GM21390 (cell line): ENCODE measurements around the gene RAB3IL1.
"Not testable (repeated sequence)": the region's sequence is repeated elsewhere in the genome, so short reads cannot be mapped to it uniquely, and the experiment has no call there.

ENCODE experiments used
- ATAC-seq: cut with Tn5 transposase; IDR thresholded peaks from one replicate; pipeline ENCODE4 v1.9.1; 2021; ENCODE audit not compliant: unreplicated experiment

The RAB3IL1 gene, protein sequence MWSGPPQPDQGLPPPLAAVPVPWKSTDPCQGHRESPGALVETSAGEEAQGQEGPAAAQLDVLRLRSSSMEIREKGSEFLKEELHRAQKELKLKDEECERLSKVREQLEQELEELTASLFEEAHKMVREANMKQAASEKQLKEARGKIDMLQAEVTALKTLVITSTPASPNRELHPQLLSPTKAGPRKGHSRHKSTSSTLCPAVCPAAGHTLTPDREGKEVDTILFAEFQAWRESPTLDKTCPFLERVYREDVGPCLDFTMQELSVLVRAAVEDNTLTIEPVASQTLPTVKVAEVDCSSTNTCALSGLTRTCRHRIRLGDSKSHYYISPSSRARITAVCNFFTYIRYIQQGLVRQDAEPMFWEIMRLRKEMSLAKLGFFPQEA

DNA sequence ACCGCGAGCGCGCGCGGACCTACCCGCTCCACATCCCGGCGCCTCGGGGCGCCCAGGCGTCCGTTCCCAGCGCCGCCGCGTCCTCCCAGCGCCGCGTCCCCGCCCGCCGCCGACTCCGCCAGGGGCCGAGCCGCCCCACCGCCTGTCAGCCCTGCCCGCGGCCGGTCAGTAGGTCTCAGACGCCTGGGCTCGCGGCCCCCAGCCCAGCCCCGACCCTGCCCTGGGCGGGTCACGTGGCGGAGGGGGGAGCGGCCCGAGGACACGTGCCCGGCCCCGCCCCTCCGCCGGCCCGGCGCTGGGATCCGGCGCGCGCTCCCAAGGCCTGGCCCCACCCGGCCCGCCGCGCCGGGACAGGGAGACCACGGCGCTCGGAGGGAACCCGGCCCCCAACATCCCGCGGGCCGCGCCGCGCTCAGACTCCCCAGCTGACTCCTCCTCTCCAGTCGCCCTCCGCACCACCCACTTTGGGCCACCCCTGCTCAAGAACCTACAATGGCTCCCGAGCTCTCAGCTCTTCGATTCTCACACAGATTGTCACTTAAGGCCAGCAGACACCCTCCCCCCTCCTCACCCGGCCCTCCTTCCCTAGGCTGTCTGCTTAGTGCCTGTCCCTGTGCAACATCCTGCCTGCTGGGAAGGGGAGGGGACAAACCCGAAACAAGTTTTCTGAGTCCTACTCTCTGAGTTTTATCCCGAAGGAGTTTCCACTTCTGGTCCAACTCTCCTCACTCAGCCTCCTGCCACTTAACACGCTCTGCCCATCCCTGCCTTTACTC lies at the start of gene RAB3IL1:
Gene RAB3IL1 (minus strand): TSS at position 233 of the 776 bp plus-strand sequence. CDS start 199 bp downstream, at position 34.
- no peak for ATAC-seq

DNA sequence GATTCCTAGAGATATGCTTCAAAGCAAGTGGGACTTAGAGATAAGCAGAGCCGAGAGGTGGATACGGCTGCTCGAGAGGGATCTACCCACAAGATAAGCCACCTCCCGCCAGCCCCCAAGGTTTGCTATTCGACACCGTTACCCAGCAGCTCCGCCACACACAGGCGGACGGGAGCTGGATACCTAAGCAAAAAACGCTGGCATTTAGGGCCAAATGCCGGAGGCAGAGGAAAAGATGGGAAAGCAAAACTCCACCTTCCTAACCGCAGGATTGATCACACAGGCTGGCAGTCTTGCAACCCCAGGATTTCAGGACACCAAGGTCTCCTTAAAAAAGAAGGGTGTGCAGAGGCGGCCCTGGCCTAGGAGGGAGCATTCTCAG lies 49.4 kb upstream of the RAB3IL1 start:
- ATAC-seq = no peak

DNA sequence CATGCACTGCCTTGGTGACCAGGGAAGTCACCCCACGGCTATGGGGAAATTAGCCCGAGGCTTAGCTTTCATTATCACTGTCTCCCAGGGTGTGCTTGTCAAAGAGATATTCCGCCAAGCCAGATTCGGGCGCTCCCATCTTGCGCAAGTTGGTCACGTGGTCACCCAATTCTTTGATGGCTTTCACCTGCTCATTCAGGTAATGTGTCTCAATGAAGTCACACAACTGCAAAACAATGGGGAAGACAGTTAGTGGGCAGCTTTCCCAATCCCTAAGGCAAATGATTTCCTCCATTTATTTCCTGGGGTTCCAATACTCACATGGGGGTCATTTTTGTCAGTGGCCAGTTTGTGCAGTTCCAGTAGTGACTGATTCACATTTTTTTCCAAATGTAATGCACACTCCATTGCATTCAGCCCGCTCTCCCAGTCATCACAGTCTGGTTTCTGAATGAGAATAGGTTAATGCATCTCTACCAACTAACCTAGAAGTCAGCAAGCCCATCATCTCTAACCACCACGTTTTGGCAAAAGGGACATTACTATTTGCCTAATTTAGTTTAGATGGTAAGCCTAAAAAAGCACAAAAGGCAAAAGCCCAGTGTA lies 47.4 kb upstream of the RAB3IL1 start:
- ATAC-seq = not testable (repeated sequence)

DNA sequence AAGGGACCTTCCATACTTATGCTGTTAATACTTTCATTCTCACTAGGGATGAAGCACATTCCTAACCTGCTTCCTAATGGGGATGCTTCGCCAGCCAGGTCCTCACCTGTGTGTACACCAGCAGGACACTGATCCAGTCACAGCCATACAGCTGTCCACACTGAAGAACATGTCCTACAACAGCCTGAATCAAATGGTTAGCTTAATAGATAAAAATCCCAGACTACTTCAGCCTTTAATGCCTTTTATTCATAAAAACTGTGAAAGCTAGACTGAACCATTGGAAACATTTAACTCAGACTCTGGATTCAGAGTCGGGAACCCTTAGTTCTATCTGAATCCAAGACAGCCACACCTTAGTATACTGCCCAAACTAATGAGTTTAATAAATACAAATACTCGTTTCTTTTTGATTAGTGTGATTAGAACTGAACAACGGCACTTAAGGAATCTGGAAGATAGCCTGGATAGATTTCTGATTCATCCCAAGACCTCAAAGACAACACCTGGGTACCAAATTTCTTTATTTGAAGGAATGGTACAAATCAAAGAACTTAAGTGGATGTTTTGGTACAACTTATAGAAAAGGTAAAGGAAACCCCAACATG lies 46.8 kb upstream of the RAB3IL1 start:
- ATAC-seq = no peak

DNA sequence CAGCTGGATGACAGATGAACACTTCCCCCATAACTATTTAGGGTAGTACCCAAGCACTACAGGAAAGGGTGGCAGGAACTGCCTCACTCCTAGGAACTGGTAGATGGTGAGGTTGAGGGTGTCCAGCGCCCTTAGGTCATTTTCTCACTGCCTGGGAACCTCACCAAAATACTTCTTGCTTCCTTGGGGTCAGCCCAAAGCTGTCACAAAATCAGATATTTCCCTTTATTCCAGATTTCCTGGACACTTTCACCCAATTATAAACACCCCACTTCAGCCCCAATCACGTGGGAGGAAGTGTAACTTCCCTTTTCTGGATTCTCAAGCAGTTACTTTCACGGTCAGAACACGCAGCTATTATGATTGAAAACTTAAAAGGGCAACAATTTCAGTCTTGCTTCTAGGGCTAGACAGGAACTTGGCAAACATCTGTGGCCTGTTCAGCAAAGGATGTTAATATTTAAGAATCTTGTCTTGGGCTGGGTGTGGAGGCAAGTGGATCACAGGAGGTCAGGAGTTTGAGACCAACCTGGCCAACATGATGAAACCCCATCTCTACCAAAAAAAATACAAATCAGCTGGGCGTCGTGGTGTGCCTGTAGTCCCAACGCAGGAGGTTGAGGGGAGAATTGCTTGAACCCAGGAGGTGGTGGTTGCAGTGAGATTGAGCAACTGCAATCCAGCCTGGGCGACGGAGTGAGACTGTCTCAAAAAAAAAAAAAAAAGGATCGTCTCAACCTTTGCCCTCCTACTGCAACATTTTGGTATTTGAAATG lies 46.1 kb upstream of the RAB3IL1 start:
- ATAC-seq = peak; percentile 19

DNA sequence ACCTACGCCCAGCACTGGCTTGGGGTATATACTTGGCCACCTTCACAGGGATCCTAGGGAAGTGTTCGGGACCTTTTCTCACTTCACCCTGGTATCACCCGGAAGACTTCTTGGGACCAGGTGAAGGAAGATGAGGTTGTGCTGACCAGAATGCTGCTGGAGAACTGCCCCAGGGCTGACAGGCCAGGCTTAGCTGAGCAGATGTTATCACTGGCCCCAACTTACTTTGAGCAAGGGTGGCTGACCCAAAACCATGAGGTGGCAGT lies 45.6 kb upstream of the RAB3IL1 start:
- no peak for ATAC-seq

DNA sequence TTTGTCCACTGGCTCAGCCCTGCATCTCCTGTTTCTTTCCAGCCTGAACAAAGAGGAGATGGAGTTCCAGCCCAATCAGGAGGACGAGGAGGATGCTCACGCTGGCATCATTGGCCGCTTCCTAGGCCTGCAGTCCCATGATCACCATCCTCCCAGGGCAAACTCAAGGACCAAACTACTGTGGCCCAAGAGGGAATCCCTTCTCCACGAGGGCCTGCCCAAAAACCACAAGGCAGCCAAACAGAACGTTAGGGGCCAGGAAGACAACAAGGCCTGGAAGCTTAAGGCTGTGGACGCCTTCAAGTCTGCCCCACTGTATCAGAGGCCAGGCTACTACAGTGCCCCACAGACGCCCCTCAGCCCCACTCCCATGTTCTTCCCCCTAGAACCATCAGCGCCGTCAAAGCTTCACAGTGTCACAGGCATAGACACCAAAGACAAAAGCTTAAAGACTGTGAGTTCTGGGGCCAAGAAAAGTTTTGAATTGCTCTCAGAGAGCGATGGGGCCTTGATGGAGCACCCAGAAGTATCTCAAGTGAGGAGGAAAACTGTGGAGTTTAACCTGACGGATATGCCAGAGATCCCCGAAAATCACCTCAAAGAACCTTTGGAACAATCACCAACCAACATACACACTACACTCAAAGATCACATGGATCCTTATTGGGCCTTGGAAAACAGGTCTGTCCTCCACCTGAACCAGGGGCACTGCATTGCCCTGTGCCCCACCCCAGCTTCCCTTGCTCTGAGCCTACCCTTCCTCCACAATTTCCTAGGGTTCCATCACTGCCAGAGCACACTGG lies 45.0 kb upstream of the RAB3IL1 start:
- no peak for ATAC-seq

DNA sequence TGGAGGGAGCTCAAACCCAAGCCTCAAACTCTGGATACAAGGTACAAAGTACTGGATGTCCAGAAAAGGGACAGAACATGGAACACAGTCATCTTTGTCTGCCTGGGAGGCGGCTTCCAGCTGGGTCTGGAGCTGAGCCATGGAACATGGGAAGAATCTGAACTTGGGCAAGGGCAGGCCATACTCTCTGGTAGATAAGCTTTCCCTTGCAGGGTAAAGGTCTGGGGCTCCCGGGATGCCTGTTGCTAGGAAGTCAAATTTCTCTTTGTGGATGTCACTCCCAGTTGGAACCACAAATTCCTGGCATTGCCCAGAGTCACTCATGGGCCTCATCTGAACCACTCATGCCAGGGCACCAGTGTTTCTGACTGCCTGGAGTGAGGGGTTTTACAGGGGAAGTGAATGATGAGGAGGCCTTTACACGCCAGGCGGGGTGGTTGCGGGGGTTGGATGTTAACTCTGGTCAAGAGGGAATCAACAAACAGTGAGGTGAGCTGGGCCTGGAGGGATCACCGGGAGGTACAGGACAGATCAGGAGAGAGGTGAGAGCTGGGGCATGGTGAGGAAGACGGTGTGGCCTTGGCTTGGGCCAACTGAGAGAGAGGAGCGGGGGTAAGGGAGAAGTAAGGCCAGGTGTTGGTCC lies 44.3 kb upstream of the RAB3IL1 start:
- no peak for ATAC-seq

DNA sequence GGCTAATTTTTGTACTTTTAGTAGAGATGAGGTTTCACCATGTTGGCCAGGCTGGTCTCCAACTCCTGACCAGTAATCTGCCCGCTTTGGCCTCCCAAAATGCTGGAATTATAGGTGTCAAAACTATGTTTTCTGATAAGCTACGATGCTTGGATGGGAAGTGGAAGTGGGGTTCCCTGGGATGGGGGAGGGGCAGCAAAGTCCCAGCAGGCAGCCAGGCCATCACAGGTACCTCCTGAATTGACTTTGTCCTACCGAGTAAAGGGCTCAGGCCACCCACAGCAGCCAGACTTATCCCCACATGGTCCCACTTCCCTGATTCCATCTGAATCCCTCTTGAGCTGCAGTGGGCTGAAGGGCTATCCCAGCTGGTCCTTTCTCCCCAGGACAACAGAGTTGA lies 43.2 kb upstream of the RAB3IL1 start:
- ATAC-seq = no peak

DNA sequence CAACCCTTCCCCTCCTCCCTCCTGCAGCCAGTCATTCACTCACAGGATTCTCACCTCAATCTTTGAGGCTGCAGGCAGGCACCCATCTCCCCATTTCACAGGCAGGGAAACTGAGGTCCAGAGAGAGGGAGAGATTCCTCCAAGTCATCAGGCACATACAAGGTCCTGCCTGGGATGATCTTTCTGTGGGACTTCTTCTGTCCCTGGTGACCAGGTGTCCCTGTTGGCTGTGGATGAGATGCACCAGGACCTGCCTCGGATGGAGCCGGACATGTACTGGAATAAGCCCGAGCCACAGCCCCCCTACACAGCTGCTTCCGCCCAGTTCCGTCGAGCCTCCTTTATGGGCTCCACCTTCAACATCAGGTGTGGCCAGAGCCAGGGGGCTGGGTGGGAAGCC lies 42.3 kb upstream of the RAB3IL1 start:
- ATAC-seq = no peak

DNA sequence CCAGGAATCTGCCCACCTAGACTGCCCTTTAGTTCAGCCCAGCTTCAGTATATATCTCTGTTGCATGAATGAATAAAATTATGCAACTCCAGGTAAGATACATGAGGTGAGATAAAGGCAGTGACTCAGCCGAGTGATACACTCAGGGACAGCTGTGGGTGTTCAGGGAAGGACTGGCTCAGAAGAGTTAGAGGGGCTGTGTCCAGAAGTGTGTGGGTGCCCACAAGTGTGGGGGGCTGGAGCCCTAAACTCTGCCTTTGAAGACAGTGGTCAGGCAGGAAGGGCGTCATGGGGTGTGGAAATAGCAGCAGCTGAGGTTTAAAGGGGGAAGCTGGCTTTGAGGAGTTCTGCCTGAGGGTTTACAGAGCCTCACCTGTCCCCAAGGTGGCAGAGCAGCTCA lies 41.7 kb upstream of the RAB3IL1 start:
- no peak for ATAC-seq

DNA sequence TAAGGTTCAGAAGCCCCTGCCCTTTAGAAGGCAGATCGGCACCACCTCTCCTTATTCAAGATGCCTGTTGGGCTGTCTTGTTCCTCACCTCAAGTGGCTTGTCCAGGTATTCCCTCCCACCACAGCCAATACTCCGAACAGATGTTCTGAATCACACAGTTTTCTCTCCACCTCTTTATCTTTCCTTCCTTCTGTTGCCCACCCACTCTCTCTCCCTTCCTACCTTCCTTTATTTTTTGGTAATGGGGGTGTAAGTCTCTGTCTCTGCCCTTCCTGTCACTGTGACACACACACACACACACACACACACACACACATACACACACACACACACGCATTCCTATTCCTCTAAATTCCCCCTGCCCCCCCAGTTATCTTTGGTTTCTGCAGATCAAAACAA lies 41.2 kb upstream of the RAB3IL1 start:
- ATAC-seq = no peak

DNA sequence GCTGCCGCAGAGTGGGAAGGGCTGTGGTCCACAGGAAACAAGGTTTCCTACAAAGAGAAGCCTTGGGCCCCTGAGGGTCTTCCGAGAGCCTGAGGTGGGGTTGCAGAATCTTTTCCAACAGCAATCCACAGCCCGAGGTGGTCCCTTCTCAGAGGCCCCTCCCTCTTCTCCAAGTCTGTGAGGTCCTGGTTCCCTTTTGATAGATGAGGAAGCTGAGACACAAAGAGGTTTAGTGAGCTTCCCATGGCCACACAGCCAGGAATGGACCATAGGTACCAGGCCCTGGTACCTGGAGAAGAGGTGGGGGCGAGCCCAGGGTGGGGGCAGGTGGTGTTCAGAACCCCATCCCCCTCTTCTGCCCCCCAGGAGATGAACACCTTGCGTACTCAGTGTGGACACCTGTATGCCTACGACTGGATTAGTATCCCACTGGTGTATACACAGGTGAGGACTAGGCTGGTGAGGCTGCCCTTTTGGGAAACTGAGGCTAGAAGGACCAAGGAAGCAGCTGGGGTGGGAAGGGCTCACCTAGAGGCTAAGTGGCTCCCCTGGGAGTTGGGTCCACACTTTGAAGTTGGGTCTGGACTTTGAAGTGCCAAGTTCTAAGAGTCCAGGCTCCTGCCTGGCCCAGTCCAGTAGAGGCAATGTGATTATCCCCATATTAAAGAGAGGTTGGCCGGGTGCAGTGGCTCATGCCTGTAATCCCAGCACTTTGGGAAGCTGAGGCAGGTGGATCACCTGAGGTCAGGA lies 39.8 kb upstream of the RAB3IL1 start:
- no peak for ATAC-seq

DNA sequence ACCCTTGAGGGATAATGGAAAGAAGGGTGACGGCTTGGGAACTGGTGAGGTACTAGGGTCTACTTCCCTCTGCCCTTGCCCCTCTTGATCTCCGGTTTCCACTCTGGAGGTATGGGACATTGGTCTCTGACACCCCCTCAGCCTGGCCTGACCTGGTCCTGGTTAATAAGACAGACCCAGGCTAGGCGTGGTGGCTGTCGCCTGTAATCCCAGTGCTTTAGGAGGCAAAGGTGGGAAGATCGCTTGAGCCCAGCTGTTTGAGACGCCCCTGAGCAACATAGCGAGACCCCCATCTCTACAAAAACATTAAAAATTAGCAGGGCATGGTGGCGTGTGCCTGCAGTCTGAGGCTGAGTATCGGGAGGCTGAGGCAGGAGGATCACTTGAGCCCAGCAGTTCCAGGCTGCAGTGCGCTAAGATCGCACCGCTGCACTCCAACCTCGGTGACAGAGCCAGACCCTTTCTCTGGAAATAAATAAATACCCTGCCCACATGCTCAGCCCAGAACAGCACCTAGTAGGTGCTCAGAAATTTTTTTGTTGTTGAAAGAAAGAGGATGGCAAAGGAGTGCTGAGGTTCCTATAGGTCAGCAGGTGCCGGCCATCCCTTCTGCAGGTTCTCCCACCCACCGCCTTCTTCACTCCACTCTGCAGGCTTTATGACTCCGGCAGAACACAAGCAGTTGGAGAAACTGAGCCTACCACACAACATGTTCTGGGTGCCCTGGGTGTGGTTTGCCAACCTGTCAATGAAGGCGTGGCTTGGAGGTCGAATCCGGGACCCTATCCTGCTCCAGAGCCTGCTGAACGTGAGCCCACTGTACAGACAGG lies 39.0 kb upstream of the RAB3IL1 start:
- no peak for ATAC-seq

DNA sequence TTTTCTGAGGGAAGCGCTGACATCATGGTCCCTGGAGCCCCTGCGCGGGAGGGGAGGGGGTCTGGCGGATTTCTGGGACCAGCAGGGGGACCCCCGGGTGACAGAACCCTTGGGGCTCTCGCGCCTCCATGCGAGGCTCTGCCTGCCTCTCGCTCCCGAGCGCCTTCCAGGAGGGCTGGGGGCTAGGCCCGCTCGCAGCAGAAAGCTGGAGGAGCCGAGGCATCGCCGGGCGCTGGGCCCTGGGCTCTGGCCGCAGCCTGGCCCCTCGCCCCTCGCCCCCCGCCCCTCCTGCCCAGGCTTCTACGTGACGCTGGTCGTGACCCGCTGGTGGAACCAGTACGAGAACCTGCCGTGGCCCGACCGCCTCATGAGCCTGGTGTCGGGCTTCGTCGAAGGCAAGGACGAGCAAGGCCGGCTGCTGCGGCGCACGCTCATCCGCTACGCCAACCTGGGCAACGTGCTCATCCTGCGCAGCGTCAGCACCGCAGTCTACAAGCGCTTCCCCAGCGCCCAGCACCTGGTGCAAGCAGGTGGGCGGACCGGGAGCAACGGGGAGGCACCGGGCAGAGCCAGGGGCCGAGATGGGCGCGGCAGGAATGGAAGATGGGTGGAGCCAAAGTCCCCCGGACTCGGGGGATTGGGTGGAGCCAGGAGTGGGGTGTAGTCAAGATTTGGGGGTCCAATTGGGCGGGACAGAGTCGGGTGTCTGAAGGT lies 38.2 kb upstream of the RAB3IL1 start:
- no peak for ATAC-seq

DNA sequence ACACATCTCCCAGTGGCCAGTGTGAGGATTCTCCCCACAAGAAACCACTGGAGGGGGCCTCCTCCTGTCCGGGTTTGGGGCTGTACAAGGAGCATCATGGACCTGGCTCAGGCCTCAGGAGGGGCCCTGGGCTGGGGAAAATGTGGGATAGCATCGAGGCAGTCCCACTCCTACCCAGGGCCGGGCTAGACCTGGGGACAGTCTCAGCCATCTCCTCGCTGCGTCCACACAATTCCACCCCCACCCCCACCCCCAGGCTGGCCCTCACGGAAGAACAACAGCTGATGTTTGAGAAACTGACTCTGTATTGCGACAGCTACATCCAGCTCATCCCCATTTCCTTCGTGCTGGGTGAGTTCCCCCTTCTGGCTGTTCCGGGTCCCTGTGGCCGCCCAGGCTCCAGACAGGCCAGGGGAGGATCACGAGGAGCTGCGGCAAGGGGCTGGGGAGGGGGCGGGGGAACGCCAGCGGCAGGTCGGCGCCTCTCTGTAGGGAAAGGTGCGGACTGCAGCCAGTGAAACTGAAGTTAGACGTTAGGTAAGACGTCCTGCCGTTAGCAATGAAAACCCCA lies 37.6 kb upstream of the RAB3IL1 start:
- ATAC-seq = no peak
